OCI-LY3 (cell line): ENCODE results near the gene ABCC3.
"Not testable (repeated sequence)": the region's sequence is repeated elsewhere in the genome, so short reads cannot be mapped to it uniquely, and the experiment has no call there.

ENCODE experiments used
- H2AFZ ChIP-seq: fragments of 200-600, 300-600 bp; shearing (Covaris generic); 2 replicates; pipeline ENCODE4 v1.6.0; 2014; ENCODE audit warnings: antibody characterized with exemption, low read depth, low read length
- H3K27ac ChIP-seq: fragments of 200-600, 300-600 bp; sonication (generic); 2 replicates; pipeline ENCODE4 v1.5.1; 2014; ENCODE audit warnings: mild to moderate bottlenecking, low read length, moderate library complexity, mixed read lengths
- H3K27me3 ChIP-seq: fragments of 200-600, 300-600 bp; sonication (generic); 2 replicates; pipeline ENCODE4 v1.6.1; 2014; ENCODE audit warnings: low read depth, low read length, mixed read lengths
- H3K36me3 ChIP-seq: fragments of 200-600, 300-600 bp; sonication (generic); replicated peaks from 2 replicates; pipeline ENCODE3; 2014; ENCODE audit warnings: low read depth, low read length, mixed read lengths
- H3K4me1 ChIP-seq: fragments of 300-600, 200-600 bp; sonication (generic); 2 replicates; pipeline ENCODE4 v1.6.1; 2014; ENCODE audit warnings: low read length, mixed read lengths
- H3K4me2 ChIP-seq: fragments of 200-600, 300-600 bp; sonication (generic); 2 replicates; pipeline ENCODE4 v1.6.1; 2014; ENCODE audit warnings: low read length, mixed read lengths
- H3K4me3 ChIP-seq: fragments of 300-600, 200-600 bp; sonication (generic); 2 replicates; pipeline ENCODE4 v1.5.1; 2014; ENCODE audit warnings: antibody characterized with exemption, mild to moderate bottlenecking, low read length, moderate library complexity
- H3K79me2 ChIP-seq: fragments of 300-600, 200-600 bp; shearing (Covaris generic); 2 replicates; pipeline ENCODE4 v1.6.1; 2014; ENCODE audit warnings: mild to moderate bottlenecking, low read length, mixed read lengths
- H3K9ac ChIP-seq: fragments of 300-600, 200-600 bp; shearing (Covaris generic); 2 replicates; pipeline ENCODE4 v1.6.0; 2014; ENCODE audit warnings: mild to moderate bottlenecking, low read length, moderate library complexity
- H3K9me3 ChIP-seq: fragments of 200-600, 300-600 bp; shearing (Covaris generic); 2 replicates; pipeline ENCODE4 v1.6.1; 2014; ENCODE audit warnings: low read length, mixed read lengths; ENCODE audit not compliant: insufficient read depth
- H4K20me1 ChIP-seq: fragments of 200-600, 300-600 bp; sonication (generic); 2 replicates; pipeline ENCODE4 v1.6.1; 2016; ENCODE audit warnings: low read length, mixed read lengths; ENCODE audit not compliant: insufficient read depth
- EZH2phosphoT487 ChIP-seq: fragments of 200-600 bp; shearing (Covaris generic); IDR thresholded peaks from 2 replicates; pipeline ENCODE4 v1.6.1; 2018; ENCODE audit warnings: antibody characterized with exemption, mixed run types, low read depth
- TF ChIP-seq, protein P1 (sequence below): fragments of 200-600, 300-600 bp; sonication (generic); IDR thresholded peaks from 2 replicates; pipeline ENCODE4 v1.5.1; 2014; ENCODE audit warnings: antibody characterized with exemption, low read length, low read depth

ABCC3 gene

DNA sequence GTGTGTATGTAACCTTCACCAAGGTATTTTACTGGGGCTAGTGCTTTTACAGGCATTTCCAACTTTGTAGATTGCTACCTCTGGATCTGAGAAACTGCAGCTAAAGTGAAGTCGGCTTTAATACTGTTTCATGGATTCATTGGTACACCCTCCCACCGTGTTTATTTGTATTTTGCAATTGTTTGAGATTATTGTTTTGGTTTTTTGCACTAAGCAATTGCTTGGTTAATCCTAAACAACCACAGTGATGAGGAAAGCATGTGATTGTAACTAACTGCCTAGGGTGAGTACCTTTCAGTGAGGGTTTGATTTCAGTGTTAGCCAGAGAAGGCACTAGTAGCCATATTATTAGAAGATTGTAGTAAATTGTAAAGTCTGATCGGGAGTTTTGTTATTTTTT lies 88.1 kb downstream of the ABCC3 start:
- Histone ChIP-seq H2AFZ (no peak overlapping the region), H3K27ac (no peak overlapping the region), H3K9me3 (no peaks in the 10 kb centered on the region), H3K4me1 (peaks cover 19% of the 10 kb centered on the region), H3K79me2 (peaks cover 87% of the 10 kb centered on the region), H3K4me3 (no peak overlapping the region; the same call in 1 of the 2 replicates), H3K27me3 (no peaks in the 10 kb centered on the region), H4K20me1 (peaks cover 78% of the 10 kb centered on the region), H3K9ac (no peak overlapping the region), H3K36me3 (peaks cover 23% of the 10 kb centered on the region), H3K4me2 (peak overlapping the region; percentile 26)
- TF ChIP-seq, protein P1, sequence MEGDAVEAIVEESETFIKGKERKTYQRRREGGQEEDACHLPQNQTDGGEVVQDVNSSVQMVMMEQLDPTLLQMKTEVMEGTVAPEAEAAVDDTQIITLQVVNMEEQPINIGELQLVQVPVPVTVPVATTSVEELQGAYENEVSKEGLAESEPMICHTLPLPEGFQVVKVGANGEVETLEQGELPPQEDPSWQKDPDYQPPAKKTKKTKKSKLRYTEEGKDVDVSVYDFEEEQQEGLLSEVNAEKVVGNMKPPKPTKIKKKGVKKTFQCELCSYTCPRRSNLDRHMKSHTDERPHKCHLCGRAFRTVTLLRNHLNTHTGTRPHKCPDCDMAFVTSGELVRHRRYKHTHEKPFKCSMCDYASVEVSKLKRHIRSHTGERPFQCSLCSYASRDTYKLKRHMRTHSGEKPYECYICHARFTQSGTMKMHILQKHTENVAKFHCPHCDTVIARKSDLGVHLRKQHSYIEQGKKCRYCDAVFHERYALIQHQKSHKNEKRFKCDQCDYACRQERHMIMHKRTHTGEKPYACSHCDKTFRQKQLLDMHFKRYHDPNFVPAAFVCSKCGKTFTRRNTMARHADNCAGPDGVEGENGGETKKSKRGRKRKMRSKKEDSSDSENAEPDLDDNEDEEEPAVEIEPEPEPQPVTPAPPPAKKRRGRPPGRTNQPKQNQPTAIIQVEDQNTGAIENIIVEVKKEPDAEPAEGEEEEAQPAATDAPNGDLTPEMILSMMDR = no peak

GRCh38 chr17:50724622-50725021 lies 89.9 kb downstream of the ABCC3 start:
- peaks cover 19% of the 10 kb centered on the region for H3K4me1 ChIP-seq
- H3K27ac ChIP-seq, H3K27me3 ChIP-seq, H3K9ac ChIP-seq, H3K9me3 ChIP-seq, H2AFZ ChIP-seq, H3K4me2 ChIP-seq, H3K4me3 ChIP-seq: not testable (repeated sequence)
- H4K20me1 ChIP-seq = peaks cover 97% of the 10 kb centered on the region
- peaks cover 26% of the 10 kb centered on the region for H3K36me3 ChIP-seq
- peaks cover 100% of the 10 kb centered on the region for H3K79me2 ChIP-seq

GRCh38 chr17:50725769-50726655 lies 91.3 kb downstream of the ABCC3 start:
- no peaks in the 10 kb centered on the region for H3K27me3 ChIP-seq
- no peaks in the 10 kb centered on the region for H3K9me3 ChIP-seq
- H3K4me1 ChIP-seq = peaks cover 19% of the 10 kb centered on the region
- peaks cover 100% of the 10 kb centered on the region for H3K79me2 ChIP-seq
- no peak overlapping the region for H2AFZ ChIP-seq
- H3K4me3 ChIP-seq = no peak overlapping the region
- H3K27ac ChIP-seq = no peak overlapping the region
- H3K4me2 ChIP-seq = no peak overlapping the region
- H3K9ac ChIP-seq = no peak overlapping the region
- H3K36me3 ChIP-seq = peaks cover 26% of the 10 kb centered on the region
- H4K20me1 ChIP-seq = peaks cover 97% of the 10 kb centered on the region
- TF ChIP-seq, protein P1 = no peak
- TF ChIP-seq EZH2phosphoT487 = no peak

DNA sequence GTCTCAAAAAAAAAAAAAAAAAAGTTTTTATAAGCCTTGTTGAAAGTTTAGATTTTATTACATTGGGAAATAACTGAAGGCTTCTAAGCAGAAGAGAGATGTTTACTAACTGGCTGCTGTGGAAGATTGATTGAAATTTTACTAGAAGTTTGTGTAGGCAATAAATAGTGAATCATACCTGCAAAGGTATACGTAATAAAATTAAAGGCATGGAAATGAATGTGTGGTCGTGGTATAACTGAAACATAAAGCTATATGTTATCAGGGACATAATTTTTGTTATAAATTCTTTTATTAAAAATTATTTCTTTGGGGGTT lies 93.4 kb downstream of the ABCC3 start:
- peaks cover 97% of the 10 kb centered on the region for H4K20me1 ChIP-seq

GRCh38 chr17:50728881-50729765 lies 94.4 kb downstream of the ABCC3 start:
- H3K79me2 ChIP-seq = peaks cover 100% of the 10 kb centered on the region
- no peak overlapping the region for H3K27ac ChIP-seq
- TF ChIP-seq EZH2phosphoT487 = no peak
- TF ChIP-seq, protein P1 = no peak
- H3K4me3 ChIP-seq = no peak overlapping the region
- peaks cover 16% of the 10 kb centered on the region for H3K36me3 ChIP-seq
- H3K4me1 ChIP-seq = peaks cover 16% of the 10 kb centered on the region; the same call in 1 of the 2 replicates
- no peaks in the 10 kb centered on the region for H3K27me3 ChIP-seq
- no peaks in the 10 kb centered on the region for H3K9me3 ChIP-seq
- H3K9ac ChIP-seq = no peak overlapping the region
- H3K4me2 ChIP-seq = no peak overlapping the region
- no peak overlapping the region for H2AFZ ChIP-seq
- peaks cover 91% of the 10 kb centered on the region for H4K20me1 ChIP-seq

More for the DNA sequence above, 93.4 kb downstream of the ABCC3 start:
- no peak overlapping the region for H3K27ac ChIP-seq
- H3K4me1 ChIP-seq = peaks cover 20% of the 10 kb centered on the region
- no peak overlapping the region for H3K9ac ChIP-seq
- H3K4me3 ChIP-seq = no peak overlapping the region
- no peak for TF ChIP-seq EZH2phosphoT487
- H3K27me3 ChIP-seq = no peaks in the 10 kb centered on the region
- no peak overlapping the region for H2AFZ ChIP-seq
- no peaks in the 10 kb centered on the region for H3K9me3 ChIP-seq
- H3K4me2 ChIP-seq = no peak overlapping the region
- H3K36me3 ChIP-seq = peaks cover 21% of the 10 kb centered on the region
- H3K79me2 ChIP-seq = peaks cover 100% of the 10 kb centered on the region
